Measurements from ENCODE around the gene VWA5B2.

GRCh38 chr3:184211297-184211696 lies 18.1 kb upstream of the VWA5B2 start:
- TF ChIP-seq CTCF (conservative IDR thresholded peaks at IDR 0.05): no peak
- TF ChIP-seq ZFX (IDR thresholded peaks at IDR 0.05): no peak
